ENCODE data around the gene SDSL.

DNA sequence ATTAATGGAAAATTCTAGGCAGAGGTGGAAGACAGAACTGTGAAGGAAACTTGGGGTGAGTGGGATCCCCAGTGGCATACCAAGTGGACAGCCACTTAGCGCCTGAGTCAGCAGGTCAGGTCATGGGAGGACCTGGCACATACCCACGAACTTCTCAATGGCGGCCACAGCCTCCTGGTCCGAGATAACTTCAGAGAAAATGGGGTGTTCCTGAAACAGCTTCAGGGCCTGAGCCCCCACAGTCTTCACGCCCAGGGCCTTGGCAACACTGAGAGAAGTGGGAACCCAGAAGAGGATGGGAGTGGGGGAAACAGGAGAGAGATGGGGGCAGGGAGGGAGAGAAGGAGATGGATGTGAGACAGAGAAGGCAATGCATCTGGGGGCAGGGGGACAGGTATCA lies 28.4 kb upstream of the SDSL start:
- TF ChIP-seq, protein P1, sequence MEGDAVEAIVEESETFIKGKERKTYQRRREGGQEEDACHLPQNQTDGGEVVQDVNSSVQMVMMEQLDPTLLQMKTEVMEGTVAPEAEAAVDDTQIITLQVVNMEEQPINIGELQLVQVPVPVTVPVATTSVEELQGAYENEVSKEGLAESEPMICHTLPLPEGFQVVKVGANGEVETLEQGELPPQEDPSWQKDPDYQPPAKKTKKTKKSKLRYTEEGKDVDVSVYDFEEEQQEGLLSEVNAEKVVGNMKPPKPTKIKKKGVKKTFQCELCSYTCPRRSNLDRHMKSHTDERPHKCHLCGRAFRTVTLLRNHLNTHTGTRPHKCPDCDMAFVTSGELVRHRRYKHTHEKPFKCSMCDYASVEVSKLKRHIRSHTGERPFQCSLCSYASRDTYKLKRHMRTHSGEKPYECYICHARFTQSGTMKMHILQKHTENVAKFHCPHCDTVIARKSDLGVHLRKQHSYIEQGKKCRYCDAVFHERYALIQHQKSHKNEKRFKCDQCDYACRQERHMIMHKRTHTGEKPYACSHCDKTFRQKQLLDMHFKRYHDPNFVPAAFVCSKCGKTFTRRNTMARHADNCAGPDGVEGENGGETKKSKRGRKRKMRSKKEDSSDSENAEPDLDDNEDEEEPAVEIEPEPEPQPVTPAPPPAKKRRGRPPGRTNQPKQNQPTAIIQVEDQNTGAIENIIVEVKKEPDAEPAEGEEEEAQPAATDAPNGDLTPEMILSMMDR (conservative IDR thresholded peaks at IDR 0.05; ENCODE audit: low read length): no peak
- no peak for TF ChIP-seq EZH2phosphoT487 (IDR thresholded peaks at IDR 0.05; ENCODE audit: borderline replicate concordance, low read depth, low read length)
